ENCODE data around the gene C14orf180.

DNA sequence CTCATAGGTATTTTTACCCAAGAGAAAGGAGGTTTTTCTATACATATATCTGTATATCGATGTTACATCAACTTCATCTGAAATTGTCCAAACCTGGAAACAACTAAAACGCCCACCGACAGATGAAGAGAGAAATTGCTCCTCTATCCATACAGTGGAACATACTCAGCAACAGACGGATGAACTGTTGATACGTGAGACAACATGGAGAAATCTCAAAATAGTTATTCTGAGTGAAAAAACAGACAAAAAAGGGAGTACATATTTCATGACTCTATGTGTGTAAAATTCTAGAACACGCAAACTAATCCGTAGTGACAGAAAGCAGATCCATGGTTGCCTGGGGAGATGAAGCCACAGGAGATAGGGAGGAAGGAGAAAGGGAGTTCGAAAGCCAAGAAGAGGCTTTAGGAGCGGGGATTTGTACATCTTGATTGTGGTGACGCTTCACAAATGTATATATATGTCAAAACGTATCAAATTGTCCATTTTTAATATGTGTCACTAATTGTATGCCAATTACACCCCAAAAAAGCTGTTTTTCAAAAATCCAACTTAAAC, 37.6 kb upstream of the C14orf180 start:
- TF ChIP-seq POLR2AphosphoS5 (IDR thresholded peaks at IDR 0.05; ENCODE audit: low read depth, low read length) (no peak), RAD21 (IDR thresholded peaks at IDR 0.05 in 1 of 2, conservative IDR thresholded peaks at IDR 0.05 in 1 of 2; ENCODE audit: low read depth in 2 of 2, low read length in 2 of 2) (no peak)
- TF ChIP-seq, protein P1, sequence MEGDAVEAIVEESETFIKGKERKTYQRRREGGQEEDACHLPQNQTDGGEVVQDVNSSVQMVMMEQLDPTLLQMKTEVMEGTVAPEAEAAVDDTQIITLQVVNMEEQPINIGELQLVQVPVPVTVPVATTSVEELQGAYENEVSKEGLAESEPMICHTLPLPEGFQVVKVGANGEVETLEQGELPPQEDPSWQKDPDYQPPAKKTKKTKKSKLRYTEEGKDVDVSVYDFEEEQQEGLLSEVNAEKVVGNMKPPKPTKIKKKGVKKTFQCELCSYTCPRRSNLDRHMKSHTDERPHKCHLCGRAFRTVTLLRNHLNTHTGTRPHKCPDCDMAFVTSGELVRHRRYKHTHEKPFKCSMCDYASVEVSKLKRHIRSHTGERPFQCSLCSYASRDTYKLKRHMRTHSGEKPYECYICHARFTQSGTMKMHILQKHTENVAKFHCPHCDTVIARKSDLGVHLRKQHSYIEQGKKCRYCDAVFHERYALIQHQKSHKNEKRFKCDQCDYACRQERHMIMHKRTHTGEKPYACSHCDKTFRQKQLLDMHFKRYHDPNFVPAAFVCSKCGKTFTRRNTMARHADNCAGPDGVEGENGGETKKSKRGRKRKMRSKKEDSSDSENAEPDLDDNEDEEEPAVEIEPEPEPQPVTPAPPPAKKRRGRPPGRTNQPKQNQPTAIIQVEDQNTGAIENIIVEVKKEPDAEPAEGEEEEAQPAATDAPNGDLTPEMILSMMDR (IDR thresholded peaks at IDR 0.05; ENCODE audit: control extremely low read depth in 1 of 3, insufficient read depth in 1 of 3, low read depth in 1 of 3, low read length in 3 of 3): no peak
